Smooth muscle cell (in vitro differentiated cells): ENCODE measurements around the gene INCA1. TPM values are rescaled to one million over a fixed set of nuclear protein-coding genes. Genes with fewer than 3 reads are reported as not detected.

Experiments
- DNase-seq: peaks from one replicate; lab custom pipeline; 2025; ENCODE audit not compliant: unreplicated experiment; lab: John Stamatoyannopoulos, UW
- H2AFZ ChIP-seq: fragments of 200-600 bp; sonication (generic); 2 replicates; pipeline ENCODE4 v1.6.0; 2016; ENCODE audit warnings: antibody characterized with exemption, low read depth, mild to moderate bottlenecking
- H3F3A ChIP-seq: fragments of 200-600 bp; sonication (generic); 2 replicates; pipeline ENCODE4 v1.6.0; 2017; ENCODE audit warnings: antibody characterized with exemption, low read depth
- H3K27ac ChIP-seq: fragments of 200-600 bp; sonication (generic); 2 replicates; pipeline ENCODE4 v1.5.1; 2016; ENCODE audit warnings: low read depth, mild to moderate bottlenecking
- H3K27me3 ChIP-seq: fragments of 200-600 bp; sonication (generic); 2 replicates; pipeline ENCODE4 v1.6.1; 2016; ENCODE audit warnings: low read depth, mild to moderate bottlenecking
- H3K36me3 ChIP-seq: fragments of 200-600 bp; sonication (generic); 2 replicates; pipeline ENCODE4 v1.5.1; 2016; ENCODE audit warnings: low read depth
- H3K4me1 ChIP-seq: fragments of 200-600 bp; sonication (generic); 2 replicates; pipeline ENCODE4 v1.5.1; 2016; ENCODE audit warnings: low read depth
- H3K4me2 ChIP-seq: fragments of 200-600 bp; sonication (generic); 2 replicates; pipeline ENCODE4 v1.6.0; 2016; ENCODE audit warnings: mild to moderate bottlenecking
- H3K4me3 ChIP-seq: fragments of 200-600 bp; sonication (generic); 2 replicates; pipeline ENCODE4 v1.5.1; 2016; ENCODE audit warnings: mild to moderate bottlenecking
- H3K79me2 ChIP-seq: fragments of 200-600 bp; sonication (generic); 2 replicates; pipeline ENCODE4 v1.6.0; 2016; ENCODE audit warnings: low read depth, mild to moderate bottlenecking
- H3K9ac ChIP-seq: fragments of 200-600 bp; sonication (generic); 2 replicates; pipeline ENCODE4 v1.6.0; 2016; ENCODE audit warnings: low read depth
- H3K9me3 ChIP-seq: fragments of 200-600 bp; sonication (generic); replicated peaks from 2 replicates; pipeline ENCODE4 v1.5.1; 2016; ENCODE audit warnings: low read depth
- H4K20me1 ChIP-seq: fragments of 200-600 bp; sonication (generic); 2 replicates; pipeline ENCODE4 v1.6.0; 2016; ENCODE audit warnings: low read depth
- WGBS: methylation state at CpG from one replicate; pipeline ENCODE4 v1.1.7; 2016; ENCODE audit warnings: low lambda C conversion rate; 5-methylcytosine and 5-hydroxymethylcytosine counted together
- polyA plus RNA-seq: library from polyadenylated mRNA; unstranded; fragments of >200 nt; fragmentation: Nextera tagmentation; extraction: Ambion mirVana; gene quantifications from 2 replicates; pipeline ENCODE4 v1.2.1, GENCODE V29; 2016
- total RNA-seq: library from RNA; depleted of rRNA; stranded (reverse); fragments of >200 nt; gene quantifications from 2 replicates; pipeline ENCODE4 v1.2.3, GENCODE V29; 2014
- TF ChIP-seq, protein P1 (sequence below): fragments of 200-600 bp; sonication (generic); IDR thresholded peaks from 2 replicates; pipeline ENCODE4 v1.5.1; 2017; ENCODE audit warnings: borderline replicate concordance, mild to moderate bottlenecking, antibody characterized with exemption; ENCODE audit not compliant: insufficient read depth, poor library complexity, severe bottlenecking

INCA1 gene
- total and polyA plus RNA-seq, 2 experiments from 2014 or later, result 1.4 TPM; not detected in 1

DNA sequence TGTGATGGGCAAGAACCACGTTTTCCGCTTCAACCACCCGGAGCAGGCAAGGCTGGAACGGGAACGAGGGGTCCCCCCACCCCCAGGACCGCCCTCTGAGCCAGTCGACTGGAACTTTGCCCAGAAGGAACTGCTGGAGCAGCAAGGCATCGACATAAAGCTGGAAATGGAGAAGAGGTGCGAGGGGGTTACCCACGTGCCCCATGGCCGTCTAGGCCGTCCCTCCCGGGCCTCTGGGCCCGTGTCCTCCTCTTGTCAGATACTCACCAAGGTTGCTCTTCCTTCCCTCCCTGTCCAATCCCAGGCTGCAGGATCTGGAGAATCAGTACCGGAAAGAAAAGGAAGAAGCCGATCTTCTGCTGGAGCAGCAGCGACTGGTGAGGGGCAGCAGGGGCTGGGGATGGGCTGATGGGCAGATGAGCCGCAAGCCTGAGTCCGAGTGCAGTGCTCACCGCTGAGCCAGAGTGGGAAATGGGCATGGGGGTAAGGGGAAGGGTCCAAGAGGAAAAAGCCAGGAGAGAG lies 23.2 kb upstream of the INCA1 start:
- WGBS, result 97% methylated on average over 18 of the region's 20 CpGs
- no peak overlapping the region for H3K4me2 ChIP-seq
- no peaks in the 10 kb centered on the region for H3F3A ChIP-seq
- H3K9ac ChIP-seq, result no peak overlapping the region
- no peaks in the 10 kb centered on the region for H4K20me1 ChIP-seq
- no peaks in the 10 kb centered on the region for H3K9me3 ChIP-seq
- DNase-seq, result no peak
- H3K27me3 ChIP-seq, result no peaks in the 10 kb centered on the region
- no peak overlapping the region for H3K27ac ChIP-seq
- TF ChIP-seq, protein P1, sequence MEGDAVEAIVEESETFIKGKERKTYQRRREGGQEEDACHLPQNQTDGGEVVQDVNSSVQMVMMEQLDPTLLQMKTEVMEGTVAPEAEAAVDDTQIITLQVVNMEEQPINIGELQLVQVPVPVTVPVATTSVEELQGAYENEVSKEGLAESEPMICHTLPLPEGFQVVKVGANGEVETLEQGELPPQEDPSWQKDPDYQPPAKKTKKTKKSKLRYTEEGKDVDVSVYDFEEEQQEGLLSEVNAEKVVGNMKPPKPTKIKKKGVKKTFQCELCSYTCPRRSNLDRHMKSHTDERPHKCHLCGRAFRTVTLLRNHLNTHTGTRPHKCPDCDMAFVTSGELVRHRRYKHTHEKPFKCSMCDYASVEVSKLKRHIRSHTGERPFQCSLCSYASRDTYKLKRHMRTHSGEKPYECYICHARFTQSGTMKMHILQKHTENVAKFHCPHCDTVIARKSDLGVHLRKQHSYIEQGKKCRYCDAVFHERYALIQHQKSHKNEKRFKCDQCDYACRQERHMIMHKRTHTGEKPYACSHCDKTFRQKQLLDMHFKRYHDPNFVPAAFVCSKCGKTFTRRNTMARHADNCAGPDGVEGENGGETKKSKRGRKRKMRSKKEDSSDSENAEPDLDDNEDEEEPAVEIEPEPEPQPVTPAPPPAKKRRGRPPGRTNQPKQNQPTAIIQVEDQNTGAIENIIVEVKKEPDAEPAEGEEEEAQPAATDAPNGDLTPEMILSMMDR, result no peak
- H3K4me1 ChIP-seq, result no peaks in the 10 kb centered on the region
- H2AFZ ChIP-seq, result no peak overlapping the region
- H3K36me3 ChIP-seq, result no peaks in the 10 kb centered on the region
- H3K79me2 ChIP-seq, result no peaks in the 10 kb centered on the region
- H3K4me3 ChIP-seq, result no peak overlapping the region

DNA sequence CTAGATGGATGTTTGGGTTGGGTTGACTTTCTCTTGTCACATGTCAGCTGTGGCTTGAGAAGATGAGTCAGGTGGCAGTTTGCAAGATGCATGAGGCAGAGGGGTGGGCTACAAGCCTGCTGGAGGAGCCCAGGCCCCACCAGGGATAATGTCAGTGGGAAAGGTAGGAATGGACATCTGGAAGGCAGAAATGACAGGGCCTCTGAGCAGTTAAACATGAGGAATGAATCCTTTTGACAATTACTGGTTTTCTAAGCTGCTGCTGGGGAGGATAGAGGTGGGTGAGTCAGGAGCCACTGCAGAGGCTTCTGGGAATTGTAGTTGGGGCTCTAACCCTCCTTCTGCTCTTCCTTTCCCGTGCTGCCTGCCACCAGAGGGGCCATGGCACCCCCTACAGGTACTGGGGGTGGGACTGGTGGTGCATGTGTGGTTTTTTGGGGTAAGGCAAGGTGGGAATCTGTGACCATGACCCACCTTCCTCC lies 22.2 kb upstream of the INCA1 start:
- Histone ChIP-seq H3K79me2 (no peaks in the 10 kb centered on the region), H2AFZ (no peak overlapping the region), H3K27ac (no peak overlapping the region), H3K36me3 (no peaks in the 10 kb centered on the region), H3K4me3 (no peak overlapping the region), H3F3A (no peaks in the 10 kb centered on the region), H4K20me1 (no peaks in the 10 kb centered on the region), H3K4me2 (no peak overlapping the region), H3K27me3 (no peaks in the 10 kb centered on the region), H3K9me3 (no peaks in the 10 kb centered on the region), H3K9ac (no peak overlapping the region), H3K4me1 (no peaks in the 10 kb centered on the region)
- WGBS, result 83% methylated on average over 1 of the region's 1 CpG
- no peak for DNase-seq
- TF ChIP-seq, protein P1, result no peak

DNA sequence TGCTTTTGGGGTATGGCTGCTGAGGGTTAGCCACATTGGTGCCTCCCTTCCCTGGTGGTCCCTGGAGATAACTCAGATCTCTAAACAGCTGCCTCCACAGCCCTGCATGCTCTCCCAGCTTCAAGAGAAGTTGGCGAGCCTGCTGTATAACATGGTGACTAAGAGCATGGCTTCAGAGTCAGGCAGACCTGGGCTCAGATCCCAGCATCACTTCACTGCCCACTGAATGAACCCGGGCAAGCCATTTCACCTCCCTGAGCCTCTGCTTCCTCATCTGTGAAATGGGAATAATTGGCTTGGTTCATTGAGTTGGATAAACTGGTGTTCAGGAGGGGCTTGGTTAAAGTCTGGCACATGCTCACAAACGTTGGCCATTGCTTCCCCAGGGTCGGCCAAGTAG lies 17.0 kb upstream of the INCA1 start:
- no peaks in the 10 kb centered on the region for H3F3A ChIP-seq
- no peaks in the 10 kb centered on the region for H4K20me1 ChIP-seq
- H3K4me3 ChIP-seq, result no peak overlapping the region
- H3K9ac ChIP-seq, result no peak overlapping the region
- no peaks in the 10 kb centered on the region for H3K79me2 ChIP-seq
- no peak for DNase-seq
- H3K9me3 ChIP-seq, result no peaks in the 10 kb centered on the region
- WGBS, result 93% methylated on average over 4 of the region's 4 CpGs
- no peaks in the 10 kb centered on the region for H3K27me3 ChIP-seq
- H3K4me1 ChIP-seq, result no peaks in the 10 kb centered on the region
- H3K36me3 ChIP-seq, result no peaks in the 10 kb centered on the region
- H3K4me2 ChIP-seq, result no peak overlapping the region
- TF ChIP-seq, protein P1, result no peak
- H3K27ac ChIP-seq, result no peak overlapping the region
- no peak overlapping the region for H2AFZ ChIP-seq

DNA sequence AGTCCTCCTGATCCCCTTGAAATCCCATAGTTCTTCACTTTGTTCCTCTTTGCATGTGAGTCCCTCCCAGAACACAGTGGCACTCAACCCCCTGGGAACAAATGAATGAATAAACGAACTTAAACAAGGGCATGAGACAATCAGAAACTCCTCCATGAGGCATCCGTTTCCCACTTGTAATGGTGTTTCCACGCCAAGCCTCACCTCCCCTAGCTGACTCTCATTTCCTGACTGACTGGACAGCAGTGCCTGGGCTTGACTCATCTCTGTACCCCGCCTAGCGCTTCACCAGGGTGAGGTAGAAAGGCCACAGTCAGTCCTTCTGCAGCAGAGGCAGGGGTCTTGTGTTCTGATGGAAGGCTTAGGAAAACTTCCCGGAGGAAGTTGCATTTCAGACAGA lies 14.6 kb upstream of the INCA1 start:
- TF ChIP-seq, protein P1, result no peak
- Histone ChIP-seq H3F3A (no peaks in the 10 kb centered on the region), H4K20me1 (no peaks in the 10 kb centered on the region), H3K27ac (no peak overlapping the region), H2AFZ (no peak overlapping the region), H3K4me2 (no peak overlapping the region), H3K9me3 (no peaks in the 10 kb centered on the region), H3K4me1 (no peaks in the 10 kb centered on the region), H3K4me3 (no peak overlapping the region), H3K9ac (no peak overlapping the region), H3K79me2 (no peaks in the 10 kb centered on the region), H3K27me3 (no peaks in the 10 kb centered on the region), H3K36me3 (no peaks in the 10 kb centered on the region)
- 94% methylated on average over 6 of the region's 6 CpGs for WGBS
- DNase-seq, result no peak
